NK-92 (cell line): ENCODE measurements around the gene LSM10.

Experiments used
- DNase-seq: peaks from one replicate; lab custom pipeline; 2025; ENCODE audit not compliant: unreplicated experiment; lab: John Stamatoyannopoulos, UW

LSM10 gene

DNA sequence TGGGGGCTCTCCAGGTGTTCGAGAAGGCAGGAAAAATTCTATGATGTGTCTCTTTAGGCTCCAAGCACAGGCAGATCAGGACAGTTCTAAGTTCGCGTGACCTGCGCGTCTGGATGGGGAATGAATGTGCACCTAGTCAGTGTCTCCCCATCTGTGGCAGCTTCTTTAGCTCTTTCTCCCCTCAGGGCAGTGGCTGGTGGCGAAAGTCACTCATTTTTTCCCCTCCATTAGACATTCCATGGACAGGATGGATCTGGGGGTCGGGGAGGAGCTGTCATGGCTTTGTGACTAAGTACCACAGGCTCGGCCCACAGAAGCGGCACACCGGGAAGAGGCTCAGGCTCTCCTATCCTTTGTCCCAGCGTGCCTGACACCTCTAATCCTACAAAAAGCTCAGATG, 43.2 kb downstream of the LSM10 start:
- DNase-seq = no peak

DNA sequence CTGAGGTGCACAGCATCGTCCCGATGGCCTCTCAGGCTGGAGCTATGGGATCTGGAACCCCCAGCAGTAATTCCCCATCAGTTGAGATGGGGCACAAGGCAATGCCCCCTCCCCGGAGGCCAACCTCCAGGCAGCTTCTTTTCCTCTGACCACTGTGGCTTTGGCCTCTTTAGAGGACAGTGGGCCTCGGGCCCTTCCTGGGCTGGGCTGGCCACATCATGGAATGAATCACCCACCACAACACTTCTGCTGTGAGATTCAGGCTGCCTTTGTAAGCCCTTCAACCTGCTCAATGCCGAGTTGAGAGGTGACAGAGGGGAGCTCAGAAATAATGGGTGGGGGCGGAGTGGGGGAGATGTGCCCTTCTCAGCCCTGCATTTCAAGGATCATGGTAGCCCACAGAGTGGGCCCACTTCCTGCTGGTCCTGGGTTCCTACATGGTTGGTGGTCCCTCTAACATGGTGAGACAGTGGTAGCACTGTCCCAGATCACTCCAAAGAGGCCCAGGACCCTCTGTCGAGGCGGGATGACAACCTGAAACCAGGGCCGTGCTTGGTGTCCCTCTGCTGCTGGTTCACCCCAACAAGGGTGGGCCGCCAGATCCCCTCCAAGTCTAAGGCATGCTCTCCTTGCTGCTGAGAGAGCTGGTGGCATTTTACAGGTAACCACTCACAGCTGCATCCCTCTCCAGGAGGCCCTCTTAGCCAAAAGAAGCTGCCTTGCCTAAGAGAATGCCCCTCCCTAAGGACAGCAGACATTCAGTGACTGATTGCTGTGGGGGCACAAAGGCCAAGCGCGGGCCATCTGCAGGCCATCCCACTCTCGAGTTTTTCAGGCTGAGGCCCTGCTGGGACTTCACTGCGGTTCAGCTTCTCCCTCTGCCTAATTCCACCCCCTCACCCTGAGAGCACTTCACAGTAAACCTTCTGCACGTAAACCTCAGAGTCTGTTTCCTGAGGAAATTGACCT, 44.5 kb downstream of the LSM10 start:
- no peak for DNase-seq

DNA sequence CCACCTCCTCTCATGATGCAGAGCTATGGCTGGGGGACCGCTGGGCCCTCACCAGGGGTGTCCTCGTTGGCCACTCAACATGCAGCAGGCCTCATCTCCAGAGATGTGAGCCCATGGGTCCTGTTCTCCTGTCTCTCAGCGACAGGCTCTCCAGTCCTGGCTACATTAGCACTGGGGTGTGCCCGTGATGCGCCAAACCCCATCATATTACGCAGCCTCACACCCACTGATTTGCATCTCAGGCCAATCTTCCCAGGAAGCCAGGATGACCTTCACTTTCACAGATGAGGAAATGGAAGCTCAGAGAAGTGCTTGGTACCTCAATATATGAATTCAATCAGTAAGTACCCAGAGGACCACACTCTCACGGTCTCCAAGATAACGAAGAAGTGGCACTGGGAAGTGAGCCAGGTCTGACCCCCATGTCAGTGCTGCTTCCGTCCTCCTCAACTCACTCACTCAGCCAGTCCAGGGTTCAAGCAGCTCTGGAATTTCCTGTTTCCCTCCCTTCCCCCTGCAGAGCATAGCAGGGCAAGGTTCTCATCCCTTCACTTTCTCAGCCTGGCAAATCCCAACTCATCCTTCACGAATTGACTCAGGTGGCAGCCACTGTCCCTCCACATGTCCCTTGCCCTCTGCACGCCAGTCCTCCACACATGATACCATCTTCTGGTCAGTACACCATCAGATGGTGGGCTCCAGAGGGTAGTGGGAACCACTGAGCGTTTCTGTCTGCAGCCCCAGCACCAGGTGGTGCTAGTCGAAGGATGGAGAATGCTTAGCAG, 45.4 kb downstream of the LSM10 start:
- no peak for DNase-seq

- DNase-seq = no peak
Observed at GRCh38 chr1:36351227-36351977, 46.3 kb downstream of the LSM10 start.

- no peak for DNase-seq
Observed at GRCh38 chr1:36350659-36351226, 47.0 kb downstream of the LSM10 start.

- DNase-seq = no peak
Observed at GRCh38 chr1:36349839-36350238, 47.9 kb downstream of the LSM10 start.

GRCh38 chr1:36349241-36349671, 48.5 kb downstream of the LSM10 start:
- DNase-seq = no peak

DNA sequence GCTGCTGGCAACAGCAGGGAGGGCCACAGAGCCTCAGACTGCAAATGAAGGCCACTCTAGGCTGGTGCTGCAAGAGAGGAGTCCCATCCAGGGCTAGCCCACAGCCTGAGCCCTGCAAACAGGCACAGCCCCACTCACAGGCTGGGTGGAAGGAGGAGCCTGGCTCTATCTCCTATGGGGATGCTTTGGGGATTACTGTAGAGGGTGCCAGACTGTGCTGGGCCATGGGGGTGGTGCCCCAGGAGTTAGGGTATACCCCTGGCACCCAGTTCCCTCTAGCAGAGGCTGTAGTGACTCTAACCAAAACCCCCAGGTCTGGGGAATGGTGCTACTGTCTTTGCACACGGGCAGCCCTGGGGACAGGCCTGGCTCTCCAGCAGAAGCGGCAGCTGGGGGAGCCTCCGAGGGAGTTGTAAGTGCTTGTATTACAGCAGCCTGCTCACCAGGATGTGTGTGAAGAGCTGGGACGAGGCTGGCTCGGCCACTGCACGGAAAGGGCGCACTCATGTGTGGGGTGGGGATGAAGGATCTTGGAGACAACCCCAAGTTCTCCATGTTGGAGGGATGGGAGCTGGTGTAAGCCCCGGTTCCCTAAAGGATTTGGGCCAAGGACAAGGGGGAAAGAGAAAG, 50.9 kb downstream of the LSM10 start:
- DNase-seq = no peak

- DNase-seq = no peak
Observed at GRCh38 chr1:36345353-36345752, 52.4 kb downstream of the LSM10 start.

GRCh38 chr1:36344395-36344680, 53.4 kb downstream of the LSM10 start:
- DNase-seq = no peak

DNA sequence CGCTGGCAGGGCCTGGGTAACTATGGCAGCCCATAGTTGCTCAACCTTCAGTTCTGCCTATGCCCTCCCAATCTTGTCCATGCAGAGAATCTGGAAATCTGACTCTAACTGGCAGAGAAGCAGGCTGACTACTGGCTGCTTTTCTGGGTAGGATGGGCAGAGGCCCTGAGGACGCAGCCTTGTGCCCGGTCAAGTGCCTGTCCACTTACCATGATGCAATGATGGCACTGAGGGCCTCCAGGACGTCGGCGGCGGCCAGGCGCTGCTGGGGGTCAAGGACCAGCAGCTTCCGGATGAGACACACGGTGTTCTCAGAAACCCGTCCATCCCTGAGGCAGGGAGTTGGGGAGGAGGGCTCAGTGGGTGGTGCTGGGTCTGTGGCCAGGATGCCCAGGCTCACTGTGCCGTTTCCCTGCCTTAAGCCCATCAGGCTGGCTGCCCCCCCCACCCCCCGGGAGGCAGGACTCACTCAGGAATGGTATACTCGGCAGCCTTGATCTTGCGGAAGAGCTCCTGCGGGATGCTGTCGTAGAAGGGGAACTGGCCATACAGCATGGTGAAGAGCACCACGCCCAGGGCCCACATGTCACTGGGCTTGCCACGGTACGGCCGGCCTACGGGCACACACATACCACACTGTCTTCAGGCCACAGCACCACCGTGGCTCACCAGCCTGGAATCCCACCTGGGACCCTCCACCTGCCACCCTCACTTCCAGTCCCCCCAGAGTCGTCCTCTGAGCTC, 53.9 kb downstream of the LSM10 start:
- no peak for DNase-seq
